Endothelial cell of umbilical vein (primary cell): ENCODE data around the gene MAST4. TPM values are rescaled to one million over a fixed set of nuclear protein-coding genes. Genes with fewer than 3 reads are reported as not detected.

Source experiments
- BruUV-seq: library from RNA; stranded (reverse); fragments of 400-500 nt; replicated peaks from 2 replicates; lab custom pipeline; 2021; lab: Mats Ljungman, UMichigan
- CTCF ChIA-PET: fragments of 300-600, 350-600 bp; sonication (Branson Sonifier 250); formaldehyde crosslinking; loops from one replicate; lab custom pipeline; 2021; ENCODE audit warnings: antibody characterized with exemption, inconsistent platforms; lab: Charles Lee
- POLR2A ChIA-PET: fragments of 300-600, 350-600 bp; sonication (Branson Sonifier 250); formaldehyde crosslinking; loops from one replicate; lab custom pipeline; 2021; ENCODE audit warnings: antibody characterized with exemption, inconsistent platforms; lab: Charles Lee
- DNase-seq: peaks from one replicate; pipeline ENCODE4 v3.0.0-alpha.2; 2011; ENCODE audit warnings: low read depth, low spot score
- FAIRE-seq: peaks from 2 replicates; lab custom pipeline; 2011; peaks lifted over from hg19 to GRCh38; lab: Jason Lieb, UNC
- H2AFZ ChIP-seq: 2 replicates; pipeline ENCODE4 v1.6.0; 2012; ENCODE audit warnings: low read depth, low read length, control low read depth, inconsistent platforms
- H3K27ac ChIP-seq: 2 replicates; pipeline ENCODE4 v1.5.1; 2011; ENCODE audit warnings: low read depth, mild to moderate bottlenecking, control low read depth, low read length, moderate library complexity; ENCODE audit not compliant: insufficient read depth
- H3K27me3 ChIP-seq, 2 experiments: 2 replicates each; pipeline versions ENCODE4 v1.6.0 to v1.6.1; 2011; ENCODE audit warnings: low read length in 2 of 2, mixed read lengths in 1 of 2; ENCODE audit not compliant: control insufficient read depth in 2 of 2, insufficient read depth in 2 of 2
- H3K36me3 ChIP-seq, 2 experiments: 2 replicates in 1 of 2; 3 replicates in 1 of 2; pipeline ENCODE4 v1.5.1; 2011; ENCODE audit warnings: low read length in 2 of 2, mild to moderate bottlenecking in 1 of 2, moderate library complexity in 1 of 2; ENCODE audit not compliant: control insufficient read depth in 2 of 2, insufficient read depth in 2 of 2; ENCODE audit errors: extremely low read depth in 1 of 2
- H3K4me1 ChIP-seq: 3 replicates; pipeline ENCODE4 v1.5.1; 2011; ENCODE audit warnings: mild to moderate bottlenecking, low read length; ENCODE audit not compliant: control insufficient read depth, insufficient read depth; ENCODE audit errors: extremely low read depth
- H3K4me2 ChIP-seq: 2 replicates; pipeline ENCODE4 v1.6.1; 2011; ENCODE audit warnings: low read length, control low read depth, mixed read lengths; ENCODE audit not compliant: insufficient read depth
- H3K4me3 ChIP-seq, 3 experiments: fragments of 200-600 bp in 1 of 3; sonication (generic), shearing (Covaris generic) in 1 of 3; replicated peaks in 1 of 3; 2 replicates each; pipeline ENCODE4 v1.5.1; 2011 to 2016; ENCODE audit warnings: control low read depth in 3 of 3, low read length in 3 of 3, mild to moderate bottlenecking in 2 of 3, inconsistent platforms in 1 of 3, low read depth in 1 of 3, moderate library complexity in 1 of 3; ENCODE audit not compliant: insufficient read depth in 1 of 3
- H3K79me2 ChIP-seq: 2 replicates; pipeline ENCODE4 v1.6.0; 2012; ENCODE audit warnings: low read length, inconsistent platforms; ENCODE audit not compliant: control insufficient read depth, insufficient read depth
- H3K9ac ChIP-seq: replicated peaks from 2 replicates; pipeline ENCODE3; 2011; ENCODE audit warnings: low read length, control low read depth; ENCODE audit not compliant: insufficient read depth; ENCODE audit errors: extremely low read depth
- H3K9me1 ChIP-seq: replicated peaks from 3 replicates; pipeline ENCODE4 v1.6.0; 2011; ENCODE audit warnings: mild to moderate bottlenecking, low read length; ENCODE audit not compliant: control insufficient read depth, insufficient read depth; ENCODE audit errors: extremely low read depth
- H3K9me3 ChIP-seq: replicated peaks from 2 replicates; pipeline ENCODE4 v1.5.1; 2012; ENCODE audit warnings: low read length, inconsistent platforms; ENCODE audit not compliant: control insufficient read depth, insufficient read depth
- H4K20me1 ChIP-seq: replicated peaks from 2 replicates; pipeline ENCODE3; 2011; ENCODE audit warnings: mild to moderate bottlenecking, low read length; ENCODE audit not compliant: control insufficient read depth, insufficient read depth; ENCODE audit errors: extremely low read depth
- EZH2 ChIP-seq: IDR thresholded peaks from 2 replicates; pipeline ENCODE4 v1.6.1; 2012; ENCODE audit warnings: borderline replicate concordance, low read depth, mild to moderate bottlenecking, moderate library complexity, low read length, inconsistent platforms; ENCODE audit not compliant: severe bottlenecking
- FOS ChIP-seq: IDR thresholded peaks from 2 replicates; pipeline ENCODE4 v1.6.1; 2011; ENCODE audit warnings: mild to moderate bottlenecking, low read length, moderate library complexity, borderline replicate concordance; ENCODE audit not compliant: insufficient read depth
- GATA2 ChIP-seq: IDR thresholded peaks from 2 replicates; pipeline ENCODE4 v1.7.0; 2011; ENCODE audit warnings: low read depth, mild to moderate bottlenecking, moderate library complexity, mixed read lengths, low read length; ENCODE audit not compliant: insufficient read length, insufficient read depth
- JUN ChIP-seq: IDR thresholded peaks from 2 replicates; pipeline ENCODE4 v1.6.1; 2011; ENCODE audit warnings: borderline replicate concordance, low read depth; ENCODE audit not compliant: insufficient read length, insufficient read depth
- MYC ChIP-seq: IDR thresholded peaks from one replicate; pipeline ENCODE4 v1.6.1; 2011; ENCODE audit warnings: mild to moderate bottlenecking, low read depth, low read length
- POLR2A ChIP-seq: IDR thresholded peaks from 2 replicates; pipeline ENCODE4 v1.6.1; 2012; ENCODE audit warnings: low read depth, mild to moderate bottlenecking, control low read depth, low read length
- POLR2AphosphoS5 ChIP-seq: IDR thresholded peaks from 2 replicates; pipeline ENCODE4 v1.6.1; 2012; ENCODE audit warnings: low read depth, mild to moderate bottlenecking, control low read depth, low read length, moderate library complexity; ENCODE audit not compliant: insufficient read depth
- dilution Hi-C: fragments of 300-500 bp; cut with MboI; formaldehyde crosslinking; loops from one replicate; pipeline ENCODE4 v1.15.0; 2019; ENCODE audit warnings: low sequenced_read_pairs; ENCODE audit not compliant: extremely low pct_ligation_motif_present
- intact Hi-C: fragments of 100-400 bp; cut with micrococcal nuclease; formaldehyde crosslinking; loops from one replicate; pipeline ENCODE4 v1.10.0; 2022
- polyA plus RNA-seq, 4 experiments: library from polyadenylated mRNA; depleted of rRNA in 3 of 4; stranded (reverse) in 3 of 4; unstranded in 1 of 4; fragments of >200 nt; gene quantifications; 2 replicates each; pipeline versions ENCODE4 v1.2.1 to v1.2.3, GENCODE V29; 2011 to 2012; ENCODE audit warnings: missing spikeins in 1 of 4
- total RNA-seq: library from RNA; stranded (reverse); gene quantifications from 2 replicates; pipeline ENCODE4 v1.2.3, GENCODE V29; 2021
- TF ChIP-seq, protein P1 (sequence below): IDR thresholded peaks from 2 replicates; pipeline ENCODE4 v1.6.1; 2011; ENCODE audit not compliant: insufficient read depth, insufficient read length
- TF ChIP-seq, protein P2 (sequence below), 2 donors: IDR thresholded peaks; 1 replicate in 1 of 2; 2 replicates in 1 of 2; pipeline ENCODE4 v1.5.1; 2011; ENCODE audit warnings: low read length in 2 of 2, mild to moderate bottlenecking in 2 of 2, moderate library complexity in 2 of 2, control low read depth in 1 of 2, inconsistent platforms in 1 of 2, low read depth in 1 of 2; ENCODE audit not compliant: insufficient read depth in 1 of 2; ENCODE audit errors: extremely low read depth in 1 of 2

Gene MAST4
- total and polyA plus RNA-seq, 2 donors (not counting 3 experiments of a cell fraction or from before 2014, with no cell fraction given), result 40.2 to 116 TPM

GRCh38 chr5:67010684-67011409, 414.7 kb downstream of the MAST4 start:
- TF ChIP-seq EZH2, result no peak
- peak; percentile 86 for TF ChIP-seq JUN
- peak; percentile 34 for TF ChIP-seq MYC
- TF ChIP-seq, protein P1, sequence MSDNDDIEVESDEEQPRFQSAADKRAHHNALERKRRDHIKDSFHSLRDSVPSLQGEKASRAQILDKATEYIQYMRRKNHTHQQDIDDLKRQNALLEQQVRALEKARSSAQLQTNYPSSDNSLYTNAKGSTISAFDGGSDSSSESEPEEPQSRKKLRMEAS, result no peak
- TF ChIP-seq FOS, result peak; percentile 98
- TF ChIP-seq GATA2, result peak; percentile 56
- TF ChIP-seq POLR2A, result peak; percentile 94
- TF ChIP-seq, protein P2, sequence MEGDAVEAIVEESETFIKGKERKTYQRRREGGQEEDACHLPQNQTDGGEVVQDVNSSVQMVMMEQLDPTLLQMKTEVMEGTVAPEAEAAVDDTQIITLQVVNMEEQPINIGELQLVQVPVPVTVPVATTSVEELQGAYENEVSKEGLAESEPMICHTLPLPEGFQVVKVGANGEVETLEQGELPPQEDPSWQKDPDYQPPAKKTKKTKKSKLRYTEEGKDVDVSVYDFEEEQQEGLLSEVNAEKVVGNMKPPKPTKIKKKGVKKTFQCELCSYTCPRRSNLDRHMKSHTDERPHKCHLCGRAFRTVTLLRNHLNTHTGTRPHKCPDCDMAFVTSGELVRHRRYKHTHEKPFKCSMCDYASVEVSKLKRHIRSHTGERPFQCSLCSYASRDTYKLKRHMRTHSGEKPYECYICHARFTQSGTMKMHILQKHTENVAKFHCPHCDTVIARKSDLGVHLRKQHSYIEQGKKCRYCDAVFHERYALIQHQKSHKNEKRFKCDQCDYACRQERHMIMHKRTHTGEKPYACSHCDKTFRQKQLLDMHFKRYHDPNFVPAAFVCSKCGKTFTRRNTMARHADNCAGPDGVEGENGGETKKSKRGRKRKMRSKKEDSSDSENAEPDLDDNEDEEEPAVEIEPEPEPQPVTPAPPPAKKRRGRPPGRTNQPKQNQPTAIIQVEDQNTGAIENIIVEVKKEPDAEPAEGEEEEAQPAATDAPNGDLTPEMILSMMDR (IDR thresholded peaks at IDR 0.05; ENCODE audit: extremely low read depth in 1 of 2, insufficient read depth in 1 of 2, low read depth in 1 of 2, low read length in 2 of 2), result no peak
- TF ChIP-seq POLR2AphosphoS5, result peak; percentile 85
- Histone ChIP-seq H3K4me2 (peak overlapping the region; percentile 62), H4K20me1 (no peaks in the 10 kb centered on the region), H3K4me3 (peak overlapping the region in 1 of 3 experiments; percentile 1), H3K79me2 (peaks cover 72% of the 10 kb centered on the region), H3K9ac (peak overlapping the region; percentile 82), H3K36me3 (no peaks in the 10 kb centered on the region), H3K9me1 (no peaks in the 10 kb centered on the region), H3K27ac (peak overlapping the region; percentile 96), H3K4me1 (peaks cover 88% of the 10 kb centered on the region), H3K9me3 (no peaks in the 10 kb centered on the region), H3K27me3 (no peaks in the 10 kb centered on the region), H2AFZ (no peak overlapping the region)
- ChIA-PET CTCF (interaction anchor here (0.8 to 2.3 kb wide), 4 partner anchors 18 to 53 kb away, joined by 3 to 5 read pairs (median 4); no protein-coding TSS in a partner anchor), POLR2A (no interaction called here)
- BruUV-seq, result no TSS peak
- intact Hi-C loops (loop anchor here (1.0 kb wide), 1 partner anchor 48 kb away; no protein-coding TSS in a partner anchor), dilution Hi-C loops (no loop called here)
- FAIRE-seq (peak; percentile 95), DNase-seq (peak; percentile 96)
